Ishikawa (cell line): ENCODE results near the gene LEMD3.

Experiments used
- CEBPB ChIP-seq: IDR thresholded peaks from 2 replicates; pipeline ENCODE4 v1.6.1; 2012
- EP300 ChIP-seq: IDR thresholded peaks from 2 replicates; pipeline ENCODE4 v1.6.1; 2012; ENCODE audit warnings: borderline replicate concordance
- MAX ChIP-seq: IDR thresholded peaks from 2 replicates; pipeline ENCODE4 v1.6.1; 2012
- RAD21 ChIP-seq: IDR thresholded peaks from 2 replicates; pipeline ENCODE4 v1.6.1; 2012; ENCODE audit warnings: low read depth
- TAF1 ChIP-seq: IDR thresholded peaks from 2 replicates; pipeline ENCODE4 v1.6.1; 2012; ENCODE audit warnings: low read depth, mild to moderate bottlenecking
- TCF12 ChIP-seq: IDR thresholded peaks from 2 replicates; pipeline ENCODE4 v1.6.1; 2012; ENCODE audit warnings: low read depth
- ZBTB7A ChIP-seq: IDR thresholded peaks from 2 replicates; pipeline ENCODE4 v1.6.1; 2012; ENCODE audit warnings: low read depth
- TF ChIP-seq, protein P1 (sequence below): IDR thresholded peaks from 2 replicates; pipeline ENCODE4 v1.6.1; 2012; ENCODE audit warnings: low read depth, mild to moderate bottlenecking

DNA sequence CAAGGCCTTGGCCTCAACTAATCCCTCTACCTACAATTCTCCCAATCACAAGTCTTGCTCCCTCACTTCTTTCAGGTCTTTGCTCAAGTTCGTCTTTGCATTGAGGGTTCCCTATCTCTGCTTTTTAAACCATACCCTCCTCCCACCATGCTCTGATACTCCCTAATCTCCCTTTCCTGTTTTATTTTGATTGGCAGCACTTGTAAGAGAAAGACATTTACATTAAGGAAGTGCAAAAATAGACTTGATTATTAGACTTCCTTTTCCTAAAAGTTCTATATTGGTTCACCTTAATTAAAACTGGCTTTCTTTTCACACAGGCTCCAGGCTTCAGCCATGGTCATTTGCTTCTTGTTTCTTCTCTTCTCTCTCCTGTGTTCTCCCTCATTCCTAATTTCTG is 30.0 kb upstream of the LEMD3 start:
- TF ChIP-seq ZBTB7A, result no peak
- no peak for TF ChIP-seq MAX
- no peak for TF ChIP-seq TCF12
- no peak for TF ChIP-seq CEBPB
- no peak for TF ChIP-seq EP300
- TF ChIP-seq TAF1, result no peak
- no peak for TF ChIP-seq RAD21
- TF ChIP-seq, protein P1, sequence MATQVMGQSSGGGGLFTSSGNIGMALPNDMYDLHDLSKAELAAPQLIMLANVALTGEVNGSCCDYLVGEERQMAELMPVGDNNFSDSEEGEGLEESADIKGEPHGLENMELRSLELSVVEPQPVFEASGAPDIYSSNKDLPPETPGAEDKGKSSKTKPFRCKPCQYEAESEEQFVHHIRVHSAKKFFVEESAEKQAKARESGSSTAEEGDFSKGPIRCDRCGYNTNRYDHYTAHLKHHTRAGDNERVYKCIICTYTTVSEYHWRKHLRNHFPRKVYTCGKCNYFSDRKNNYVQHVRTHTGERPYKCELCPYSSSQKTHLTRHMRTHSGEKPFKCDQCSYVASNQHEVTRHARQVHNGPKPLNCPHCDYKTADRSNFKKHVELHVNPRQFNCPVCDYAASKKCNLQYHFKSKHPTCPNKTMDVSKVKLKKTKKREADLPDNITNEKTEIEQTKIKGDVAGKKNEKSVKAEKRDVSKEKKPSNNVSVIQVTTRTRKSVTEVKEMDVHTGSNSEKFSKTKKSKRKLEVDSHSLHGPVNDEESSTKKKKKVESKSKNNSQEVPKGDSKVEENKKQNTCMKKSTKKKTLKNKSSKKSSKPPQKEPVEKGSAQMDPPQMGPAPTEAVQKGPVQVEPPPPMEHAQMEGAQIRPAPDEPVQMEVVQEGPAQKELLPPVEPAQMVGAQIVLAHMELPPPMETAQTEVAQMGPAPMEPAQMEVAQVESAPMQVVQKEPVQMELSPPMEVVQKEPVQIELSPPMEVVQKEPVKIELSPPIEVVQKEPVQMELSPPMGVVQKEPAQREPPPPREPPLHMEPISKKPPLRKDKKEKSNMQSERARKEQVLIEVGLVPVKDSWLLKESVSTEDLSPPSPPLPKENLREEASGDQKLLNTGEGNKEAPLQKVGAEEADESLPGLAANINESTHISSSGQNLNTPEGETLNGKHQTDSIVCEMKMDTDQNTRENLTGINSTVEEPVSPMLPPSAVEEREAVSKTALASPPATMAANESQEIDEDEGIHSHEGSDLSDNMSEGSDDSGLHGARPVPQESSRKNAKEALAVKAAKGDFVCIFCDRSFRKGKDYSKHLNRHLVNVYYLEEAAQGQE, result no peak
